K562 treated with DMSO at 1 percent for 4 hours (cell line): ENCODE results near the gene GPD1. TPM values are rescaled to one million over a fixed set of nuclear protein-coding genes. Genes with fewer than 3 reads are reported as not detected.

Experiments used
- total RNA-seq: library from RNA; unstranded; fragments of 300-600 nt; gene quantifications from 2 replicates; pipeline ENCODE4 v1.2.3, GENCODE V29; 2022; ENCODE audit not compliant: insufficient read depth

Gene GPD1
- 0.25 TPM in 1 of 2 replicates, not detected in the other for total RNA-seq

GRCh38 chr12:50103767-50104321, at the start of gene GPD1:
TSS of gene GPD1 (plus strand) at chr12:50104008. CDS start at chr12:50104051, 43 bp downstream.

GRCh38 chr12:50057000-50057841, 46.6 kb upstream of the GPD1 start, which contains the start of gene ASIC1:
TSS of gene ASIC1 (plus strand) at chr12:50057596. CDS start at chr12:50058767, 1,171 bp downstream.

DNA sequence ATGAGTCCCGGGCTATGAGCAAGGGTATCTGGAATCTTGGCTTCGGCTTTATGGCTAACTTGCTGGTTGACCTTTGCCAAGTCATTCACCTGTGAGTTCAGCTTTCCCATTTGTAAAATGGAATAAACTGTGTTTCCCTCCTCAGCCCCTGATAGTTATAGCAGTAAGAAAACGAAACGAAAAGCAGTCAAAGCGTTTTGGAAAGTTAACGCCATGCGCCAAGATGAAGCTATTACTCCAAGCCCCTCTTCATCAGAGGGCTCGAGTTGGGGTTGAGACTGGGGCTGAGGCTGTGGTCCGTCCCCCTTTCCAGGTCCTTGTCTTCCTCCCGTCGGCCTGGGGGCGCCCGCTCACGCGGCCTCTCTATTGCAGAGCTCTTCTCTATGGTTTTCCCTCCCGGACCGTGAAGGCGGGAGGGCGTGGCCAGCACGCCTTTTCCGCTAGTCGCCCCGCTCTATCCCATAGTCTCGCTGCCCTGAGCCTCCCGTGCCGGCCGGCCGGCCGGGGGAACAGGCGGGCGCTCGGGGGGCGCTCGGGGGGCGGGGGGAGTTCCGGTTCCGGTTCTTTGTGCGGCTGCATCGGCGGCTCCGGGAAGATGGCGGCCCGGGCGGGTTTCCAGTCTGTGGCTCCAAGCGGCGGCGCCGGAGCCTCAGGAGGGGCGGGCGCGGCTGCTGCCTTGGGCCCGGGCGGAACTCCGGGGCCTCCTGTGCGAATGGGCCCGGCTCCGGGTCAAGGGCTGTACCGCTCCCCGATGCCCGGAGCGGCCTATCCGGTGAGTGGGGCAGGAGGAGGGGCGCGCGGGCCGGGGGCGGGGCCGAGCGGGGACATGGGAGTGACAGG, 18.8 kb upstream of the GPD1 start, which contains the start of gene SMARCD1:
SMARCD1 (plus strand) TSS at position 568 of the 840 bp plus-strand sequence; CDS start at position 596, 28 bp downstream.

GRCh38 chr12:50111693-50112455, 8.1 kb downstream of the GPD1 start, which contains the start of gene COX14:
TSS of gene COX14 (plus strand) at chr12:50112236. CDS start at chr12:50120044, 7,808 bp downstream.

Other genes starting within 250 kb of the GPD1 start
- 0.33 and 0.44 TPM in 2 replicates for gene FAIM2, start 200.1 kb upstream of the GPD1 start, total RNA-seq
- not detected in 2 replicates for gene AQP2, start 153.3 kb upstream of the GPD1 start, total RNA-seq
- not detected in 2 replicates for gene AQP5, start 142.1 kb upstream of the GPD1 start, total RNA-seq
- not detected in 2 replicates for gene AQP6, start 131.1 kb upstream of the GPD1 start, total RNA-seq
- gene RACGAP1, start 78.5 kb upstream of the GPD1 start, total RNA-seq, result 53.6 and 54.7 TPM in 2 replicates
- 0.48 and 1.5 TPM in 2 replicates for gene ASIC1, start 46.4 kb upstream of the GPD1 start, total RNA-seq
- gene SMARCD1, start 18.7 kb upstream of the GPD1 start, total RNA-seq, result 52.6 and 62.0 TPM in 2 replicates
- gene COX14, start 8.2 kb downstream of the GPD1 start, total RNA-seq, result 44.6 and 64.7 TPM in 2 replicates
- 20.9 and 24.8 TPM in 2 replicates for gene CERS5, start 63.4 kb downstream of the GPD1 start, total RNA-seq
- 14.2 and 16.8 TPM in 2 replicates for gene LIMA1, start 179.5 kb downstream of the GPD1 start, total RNA-seq